ENCODE measurements around the gene EIF2B4. TPM values are rescaled to one million over a fixed set of nuclear protein-coding genes. Genes with fewer than 3 reads are reported as not detected.

EIF2B4 gene
- total RNA-seq, 1 experiment from 2014 or later, result 74.7 TPM

DNA sequence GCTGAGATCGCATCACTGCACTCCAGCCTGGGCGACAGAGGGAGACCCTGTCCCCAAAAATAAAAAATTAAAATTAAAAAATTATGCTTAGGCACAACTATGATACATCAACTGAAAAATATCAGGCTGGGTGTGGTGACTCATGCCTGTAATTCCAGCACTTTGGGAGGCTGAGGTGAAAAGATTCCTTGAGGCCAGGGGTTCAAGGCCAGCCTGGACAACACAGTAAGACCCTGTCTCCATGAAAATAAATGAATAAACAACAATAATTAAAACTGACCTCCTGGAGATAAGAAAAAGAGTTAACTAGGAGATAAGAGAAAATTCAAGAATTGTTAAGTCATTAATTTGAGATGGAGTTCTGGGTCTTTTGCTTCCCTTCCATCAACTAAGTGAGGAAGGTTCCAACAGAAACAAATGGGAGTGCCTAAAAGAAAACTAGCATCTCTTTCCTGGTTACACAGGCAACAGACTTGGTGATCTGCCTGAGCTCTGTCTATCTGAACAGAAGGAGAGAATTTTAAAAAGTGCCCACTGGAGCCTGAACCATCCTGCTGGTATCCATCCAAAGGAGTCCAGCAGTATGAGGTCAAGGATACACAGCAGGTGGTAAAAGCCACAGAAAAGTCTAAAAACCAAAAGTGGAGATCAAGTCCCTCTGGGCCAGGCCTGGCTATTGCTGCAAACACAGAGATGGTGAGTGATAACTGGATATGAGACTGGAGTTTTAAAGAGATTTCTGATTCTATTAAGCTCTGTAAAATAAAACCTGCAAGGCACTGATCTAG lies 30.4 kb upstream of the EIF2B4 start:
- Histone ChIP-seq H3K36me3 (ENCODE audit: insufficient read depth, low read length, poor library complexity, severe bottlenecking) (peaks cover 4% of the 10 kb centered on the region), H3K4me1 (ENCODE audit: insufficient read depth, low read length, poor library complexity, severe bottlenecking) (no peaks in the 10 kb centered on the region), H3K27ac (ENCODE audit: low read depth, low read length, poor library complexity, severe bottlenecking) (no peak overlapping the region), H3K27me3 (replicated peaks; ENCODE audit: insufficient read depth, low read depth, low read length, poor library complexity) (no peaks in the 10 kb centered on the region), H3K4me3 (ENCODE audit: low read depth, low read length, poor library complexity, severe bottlenecking) (no peak overlapping the region), H3K9me3 (ENCODE audit: low read depth, low read length, poor library complexity, severe bottlenecking) (no peaks in the 10 kb centered on the region)
- CTCF ChIA-PET, result no interaction called here
- BruUV-seq (replicated peaks), result no TSS peak
- intact Hi-C loops (cut with micrococcal nuclease; ENCODE audit: unreplicated experiment), result loop anchor here (10.0 kb wide), 1 partner anchor 264 kb away; the partner anchor contains the start of genes SLC4A1AP and SUPT7L
- no peak for DNase-seq (ENCODE audit: low spot score)
- POLR2A ChIA-PET (ENCODE audit: low non-redundant PET), result no interaction called here
- TF ChIP-seq EZH2 (IDR thresholded peaks at IDR 0.05; ENCODE audit: borderline replicate concordance, low read depth, low read length, poor library complexity, severe bottlenecking), result no peak
- TF ChIP-seq CTCF (conservative IDR thresholded peaks at IDR 0.05; ENCODE audit: low read depth, low read length), result no peak

DNA sequence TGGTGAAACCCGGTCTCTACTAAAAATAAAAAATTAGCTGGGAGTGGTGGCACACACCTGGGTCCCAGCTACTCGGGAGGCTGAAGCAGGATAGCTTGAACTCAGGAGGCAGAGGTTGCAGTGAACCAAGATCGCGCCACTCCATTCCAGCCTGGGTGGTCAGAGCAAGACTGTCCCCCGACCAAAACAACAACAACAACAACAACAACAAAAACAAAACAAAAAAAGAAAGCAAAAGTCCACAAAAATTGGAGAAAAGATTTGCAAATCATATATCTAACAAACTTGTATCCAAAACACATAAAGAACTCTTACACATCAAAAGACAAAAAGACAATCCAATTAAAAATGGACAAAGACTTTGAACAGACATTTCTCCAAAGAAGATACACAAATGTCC lies 28.8 kb upstream of the EIF2B4 start:
- TF ChIP-seq CTCF (conservative IDR thresholded peaks at IDR 0.05; ENCODE audit: low read depth, low read length) (no peak), EZH2 (IDR thresholded peaks at IDR 0.05; ENCODE audit: borderline replicate concordance, low read depth, low read length, poor library complexity, severe bottlenecking) (no peak)
- Histone ChIP-seq H3K27ac (ENCODE audit: low read depth, low read length, poor library complexity, severe bottlenecking) (no peak overlapping the region), H3K36me3 (ENCODE audit: insufficient read depth, low read length, poor library complexity, severe bottlenecking) (no peaks in the 10 kb centered on the region), H3K9me3 (ENCODE audit: low read depth, low read length, poor library complexity, severe bottlenecking) (no peaks in the 10 kb centered on the region), H3K4me3 (ENCODE audit: low read depth, low read length, poor library complexity, severe bottlenecking) (no peak overlapping the region), H3K27me3 (replicated peaks; ENCODE audit: insufficient read depth, low read depth, low read length, poor library complexity) (no peaks in the 10 kb centered on the region), H3K4me1 (ENCODE audit: insufficient read depth, low read length, poor library complexity, severe bottlenecking) (no peaks in the 10 kb centered on the region)
- no TSS peak for BruUV-seq (replicated peaks)
- POLR2A ChIA-PET (ENCODE audit: low non-redundant PET), result no interaction called here
- CTCF ChIA-PET, result no interaction called here
- no peak for DNase-seq (ENCODE audit: low spot score)
- intact Hi-C loops (cut with micrococcal nuclease; ENCODE audit: unreplicated experiment), result no loop called here

DNA sequence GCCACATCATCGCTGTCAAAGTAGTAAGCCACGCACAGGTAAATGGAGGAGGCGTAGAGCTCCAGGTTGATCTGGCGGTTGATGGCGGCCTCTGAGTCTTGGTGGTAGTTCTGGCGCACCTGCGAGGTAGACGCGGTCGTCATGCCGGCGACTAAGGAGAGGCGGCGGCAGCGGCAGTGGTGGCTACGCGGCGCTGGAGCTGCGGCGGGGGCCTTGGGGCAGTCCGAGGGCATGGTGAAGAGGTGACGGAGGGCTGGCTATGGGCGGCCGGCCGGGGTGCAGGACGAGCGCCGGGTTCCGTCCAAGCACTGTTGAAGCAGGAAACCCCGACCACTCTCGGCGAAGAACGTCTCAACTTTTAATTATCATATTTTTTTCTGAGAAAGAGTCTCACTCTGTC lies 23.1 kb upstream of the EIF2B4 start:
- BruUV-seq (replicated peaks), result no TSS peak
- Histone ChIP-seq H3K27ac (ENCODE audit: low read depth, low read length, poor library complexity, severe bottlenecking) (no peak overlapping the region), H3K9me3 (ENCODE audit: low read depth, low read length, poor library complexity, severe bottlenecking) (no peaks in the 10 kb centered on the region), H3K27me3 (replicated peaks; ENCODE audit: insufficient read depth, low read depth, low read length, poor library complexity) (no peaks in the 10 kb centered on the region), H3K36me3 (ENCODE audit: insufficient read depth, low read length, poor library complexity, severe bottlenecking) (peaks cover 5% of the 10 kb centered on the region), H3K4me3 (ENCODE audit: low read depth, low read length, poor library complexity, severe bottlenecking) (no peak overlapping the region), H3K4me1 (ENCODE audit: insufficient read depth, low read length, poor library complexity, severe bottlenecking) (no peaks in the 10 kb centered on the region)
- CTCF ChIA-PET, result no interaction called here
- TF ChIP-seq CTCF (conservative IDR thresholded peaks at IDR 0.05; ENCODE audit: low read depth, low read length), result no peak
- no peak for TF ChIP-seq EZH2 (IDR thresholded peaks at IDR 0.05; ENCODE audit: borderline replicate concordance, low read depth, low read length, poor library complexity, severe bottlenecking)
- POLR2A ChIA-PET (ENCODE audit: low non-redundant PET), result no interaction called here
- intact Hi-C loops (cut with micrococcal nuclease; ENCODE audit: unreplicated experiment), result no loop called here
- no peak for DNase-seq (ENCODE audit: low spot score)

Measured in A673 (cell line).